Loucy (cell line): Measurements from ENCODE around the gene SLC6A19.
A peak's percentile ranks its signal among the peaks of the same experiment; 100 is the strongest.

ENCODE experiments used
- H2AFZ ChIP-seq: fragments of 200-600 bp; sonication (generic); 2 replicates; pipeline ENCODE4 v1.6.0; 2016; ENCODE audit warnings: antibody characterized with exemption, mild to moderate bottlenecking, low read length, moderate library complexity
- H3F3A ChIP-seq: fragments of 200-600 bp; 2 replicates; pipeline ENCODE4 v1.6.0; 2016; ENCODE audit warnings: antibody characterized with exemption, low read depth, mild to moderate bottlenecking
- H3K27me3 ChIP-seq: fragments of 200-600 bp; sonication (generic); 2 replicates; pipeline ENCODE4 v1.6.1; 2014; ENCODE audit warnings: low read length, mild to moderate bottlenecking; ENCODE audit not compliant: insufficient read depth, poor library complexity, severe bottlenecking
- H3K36me3 ChIP-seq: fragments of 200-600 bp; sonication (generic); 2 replicates; pipeline ENCODE4 v1.6.1; 2016; ENCODE audit warnings: low read length; ENCODE audit not compliant: insufficient read depth
- H3K4me1 ChIP-seq: fragments of 200-600 bp; sonication (generic); 2 replicates; pipeline ENCODE4 v1.5.1; 2014; ENCODE audit warnings: low read length, mild to moderate bottlenecking; ENCODE audit not compliant: insufficient read depth, poor library complexity, severe bottlenecking
- H3K4me2 ChIP-seq: fragments of 200-600 bp; sonication (generic); 2 replicates; pipeline ENCODE4 v1.6.0; 2014; ENCODE audit warnings: antibody characterized with exemption, low read length, low read depth, mild to moderate bottlenecking; ENCODE audit not compliant: poor library complexity, severe bottlenecking
- H3K4me3 ChIP-seq: fragments of 200-600 bp; sonication (generic); 2 replicates; pipeline ENCODE4 v1.5.1; 2014; ENCODE audit warnings: low read length, mild to moderate bottlenecking, mixed read lengths; ENCODE audit not compliant: poor library complexity, severe bottlenecking
- H3K79me2 ChIP-seq: fragments of 200-600 bp; sonication (generic); 2 replicates; pipeline ENCODE4 v1.6.1; 2014; ENCODE audit warnings: low read length; ENCODE audit not compliant: insufficient read depth
- H3K9ac ChIP-seq: fragments of 200-600 bp; sonication (generic); 2 replicates; pipeline ENCODE4 v1.6.0; 2014; ENCODE audit warnings: mild to moderate bottlenecking, low read depth, low read length, moderate library complexity; ENCODE audit not compliant: poor library complexity, severe bottlenecking
- H3K9me2 ChIP-seq: fragments of 200-600 bp; sonication (generic); replicated peaks from 2 replicates; pipeline ENCODE4 v1.6.1; 2016; ENCODE audit warnings: low read depth, low read length, mixed read lengths
- H3K9me3 ChIP-seq: fragments of 200-600 bp; sonication (generic); 2 replicates; pipeline ENCODE4 v1.6.1; 2014; ENCODE audit warnings: mild to moderate bottlenecking, antibody characterized with exemption, low read length, low read depth; ENCODE audit not compliant: insufficient read depth
- H4K20me1 ChIP-seq: fragments of 200-600 bp; sonication (generic); 2 replicates; pipeline ENCODE4 v1.6.0; 2014; ENCODE audit warnings: antibody characterized with exemption, low read length, mild to moderate bottlenecking; ENCODE audit not compliant: insufficient read depth, poor library complexity, severe bottlenecking
- EZH2phosphoT487 ChIP-seq: fragments of 200-600 bp; IDR thresholded peaks from 2 replicates; pipeline ENCODE4 v1.6.1; 2018; ENCODE audit warnings: antibody characterized with exemption, mild to moderate bottlenecking, moderate library complexity, borderline replicate concordance
- TF ChIP-seq, protein P1 (sequence below): fragments of 200-600 bp; sonication (generic); conservative IDR thresholded peaks from 2 replicates; pipeline ENCODE4 v1.5.1; 2014; ENCODE audit warnings: mild to moderate bottlenecking, antibody characterized with exemption, low read length

The SLC6A19 gene

DNA sequence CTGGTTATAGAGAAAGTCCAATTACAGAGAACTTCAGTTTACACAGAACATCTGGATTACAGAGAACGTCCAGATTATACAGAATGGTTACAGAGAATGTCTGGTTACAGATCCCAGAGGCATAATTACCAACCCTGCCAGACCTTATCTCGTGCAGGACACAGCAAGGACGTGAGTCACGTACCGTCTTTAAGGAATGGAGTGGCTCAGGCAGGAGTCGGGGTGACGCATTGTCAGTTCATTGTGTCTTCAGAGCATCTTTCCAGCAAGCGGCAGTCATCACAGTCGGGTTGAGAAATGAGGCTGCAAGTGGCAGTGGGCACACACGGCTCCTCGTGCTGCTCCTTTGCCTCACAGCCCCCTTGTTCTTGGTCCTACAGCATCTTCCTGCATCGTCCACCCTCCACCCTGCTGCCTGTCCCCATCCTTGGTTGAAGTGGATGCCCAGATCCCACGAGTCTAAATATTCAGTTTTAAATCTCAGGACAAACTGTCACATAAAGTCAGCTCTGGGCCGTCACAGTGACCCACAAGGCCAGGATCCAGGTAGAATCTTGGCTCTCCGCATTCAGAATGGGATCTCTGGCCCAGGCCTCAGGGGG, 30.0 kb upstream of the SLC6A19 start:
- Histone ChIP-seq H3K9me2 (no peaks in the 10 kb centered on the region), H3K27me3 (no peaks in the 10 kb centered on the region), H3K4me1 (peaks cover 49% of the 10 kb centered on the region), H3K4me2 (peak overlapping the region; percentile 95), H2AFZ (no peak overlapping the region), H3K4me3 (peak overlapping the region; percentile 82), H3K36me3 (no peaks in the 10 kb centered on the region), H3F3A (no peaks in the 10 kb centered on the region; the same call in 1 of the 2 replicates), H3K9me3 (no peaks in the 10 kb centered on the region; the same call in 1 of the 2 replicates), H4K20me1 (no peaks in the 10 kb centered on the region), H3K79me2 (peaks cover 43% of the 10 kb centered on the region), H3K9ac (peak overlapping the region; percentile 81)
- no peak for TF ChIP-seq EZH2phosphoT487
- TF ChIP-seq, protein P1, sequence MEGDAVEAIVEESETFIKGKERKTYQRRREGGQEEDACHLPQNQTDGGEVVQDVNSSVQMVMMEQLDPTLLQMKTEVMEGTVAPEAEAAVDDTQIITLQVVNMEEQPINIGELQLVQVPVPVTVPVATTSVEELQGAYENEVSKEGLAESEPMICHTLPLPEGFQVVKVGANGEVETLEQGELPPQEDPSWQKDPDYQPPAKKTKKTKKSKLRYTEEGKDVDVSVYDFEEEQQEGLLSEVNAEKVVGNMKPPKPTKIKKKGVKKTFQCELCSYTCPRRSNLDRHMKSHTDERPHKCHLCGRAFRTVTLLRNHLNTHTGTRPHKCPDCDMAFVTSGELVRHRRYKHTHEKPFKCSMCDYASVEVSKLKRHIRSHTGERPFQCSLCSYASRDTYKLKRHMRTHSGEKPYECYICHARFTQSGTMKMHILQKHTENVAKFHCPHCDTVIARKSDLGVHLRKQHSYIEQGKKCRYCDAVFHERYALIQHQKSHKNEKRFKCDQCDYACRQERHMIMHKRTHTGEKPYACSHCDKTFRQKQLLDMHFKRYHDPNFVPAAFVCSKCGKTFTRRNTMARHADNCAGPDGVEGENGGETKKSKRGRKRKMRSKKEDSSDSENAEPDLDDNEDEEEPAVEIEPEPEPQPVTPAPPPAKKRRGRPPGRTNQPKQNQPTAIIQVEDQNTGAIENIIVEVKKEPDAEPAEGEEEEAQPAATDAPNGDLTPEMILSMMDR, result no peak

DNA sequence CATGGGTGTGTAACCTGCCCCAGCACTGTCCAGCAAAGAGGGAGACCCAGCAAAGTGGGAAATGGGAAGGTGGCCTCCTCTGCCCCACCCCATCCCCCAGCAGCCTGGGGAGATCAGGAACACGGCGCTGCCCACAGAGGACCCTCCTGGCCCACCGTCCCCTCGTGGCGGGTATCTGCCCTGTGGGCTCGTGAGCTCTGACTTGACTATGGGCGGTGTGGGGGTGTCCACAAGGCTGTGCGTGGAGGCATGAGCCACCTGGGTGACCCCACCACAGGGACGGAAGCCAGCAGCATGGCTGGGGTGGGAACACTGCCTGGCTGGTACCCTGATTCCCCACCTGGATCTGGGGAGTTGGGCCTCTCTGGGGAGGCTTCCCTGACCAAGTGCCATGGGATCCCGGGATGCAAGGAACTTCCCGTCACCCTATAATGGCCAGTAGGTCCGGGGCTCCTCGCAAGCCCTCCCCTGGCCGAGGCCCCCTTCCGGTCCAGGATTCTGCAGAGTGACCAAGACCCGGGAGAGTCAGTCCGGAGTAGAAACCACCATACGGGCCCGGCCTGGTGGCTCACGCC, 29.3 kb upstream of the SLC6A19 start:
- Histone ChIP-seq H3K27me3 (no peaks in the 10 kb centered on the region), H4K20me1 (no peaks in the 10 kb centered on the region), H3K4me2 (peak overlapping the region; percentile 95), H3K4me1 (peaks cover 49% of the 10 kb centered on the region), H2AFZ (no peak overlapping the region), H3K9me2 (no peaks in the 10 kb centered on the region), H3K9ac (peak overlapping the region; percentile 81), H3K4me3 (peak overlapping the region; percentile 82), H3K79me2 (peaks cover 43% of the 10 kb centered on the region), H3K9me3 (no peaks in the 10 kb centered on the region; the same call in 1 of the 2 replicates), H3K36me3 (no peaks in the 10 kb centered on the region), H3F3A (no peaks in the 10 kb centered on the region; the same call in 1 of the 2 replicates)
- TF ChIP-seq EZH2phosphoT487, result no peak
- TF ChIP-seq, protein P1, result no peak

DNA sequence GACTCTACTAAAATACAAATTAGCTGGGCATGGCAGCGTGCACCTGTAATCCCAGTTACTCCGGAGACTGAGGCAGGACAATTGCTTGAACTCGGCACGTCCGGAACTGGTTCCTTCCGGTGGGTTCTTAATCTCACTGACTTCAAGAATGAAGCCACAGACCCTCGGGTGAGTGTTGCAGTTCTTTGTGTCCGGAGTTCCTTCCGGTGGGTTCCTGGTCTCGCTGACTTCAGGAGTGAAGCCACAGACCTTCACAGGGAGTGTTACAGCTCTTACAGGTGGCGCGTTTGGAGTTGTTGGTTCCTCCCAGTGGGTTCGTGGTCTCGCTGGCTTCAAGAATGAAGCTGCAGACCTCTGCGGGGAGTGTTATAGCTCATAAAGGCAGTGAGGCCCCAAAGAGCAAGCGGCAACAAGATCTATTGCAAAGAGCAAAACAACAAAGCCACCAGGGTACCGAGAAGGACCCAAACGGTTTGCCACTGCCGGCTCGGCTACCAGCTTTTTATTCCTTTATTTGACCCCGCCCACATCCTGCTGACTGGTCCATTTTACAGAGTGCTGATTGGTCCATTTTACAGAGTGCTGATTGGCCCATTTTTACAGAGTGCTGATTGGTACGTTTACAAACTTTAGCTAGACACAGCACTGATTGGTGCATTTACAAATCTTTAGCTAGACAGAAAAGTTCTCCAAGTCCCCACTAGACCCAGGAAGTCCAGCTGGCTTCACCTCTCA, 28.6 kb upstream of the SLC6A19 start:
- Histone ChIP-seq H3K9me2 (no peaks in the 10 kb centered on the region), H3K36me3 (no peaks in the 10 kb centered on the region), H3K4me3 (peak overlapping the region; percentile 82), H3K27me3 (no peaks in the 10 kb centered on the region), H3K9me3 (no peaks in the 10 kb centered on the region; the same call in 1 of the 2 replicates), H3F3A (no peaks in the 10 kb centered on the region; the same call in 1 of the 2 replicates), H2AFZ (peak overlapping the region; percentile 58; the same call in 1 of the 2 replicates), H3K79me2 (peaks cover 43% of the 10 kb centered on the region), H4K20me1 (no peaks in the 10 kb centered on the region), H3K4me1 (peaks cover 41% of the 10 kb centered on the region), H3K4me2 (peak overlapping the region; percentile 95), H3K9ac (peak overlapping the region; percentile 81)
- TF ChIP-seq EZH2phosphoT487, result no peak
- TF ChIP-seq, protein P1, result no peak
